HepG2 (cell line): ENCODE results near the gene CXADR.

Experiments
- EP300 ChIP-seq, 3 experiments: sonication (generic) in 1 of 3; formaldehyde crosslinking in 1 of 3; IDR thresholded peaks; 2 replicates each; pipeline versions ENCODE4 v1.5.1 to v1.6.1; 2011 to 2020; ENCODE audit warnings: low read depth in 2 of 3, low read length in 2 of 3, borderline replicate concordance in 1 of 3, improper control_type of control experiment in 1 of 3, mild to moderate bottlenecking in 1 of 3, missing genetic modification reagents in 1 of 3, moderate library complexity in 1 of 3
- GTF2F1 ChIP-seq: fragments of 150-350 bp; IDR thresholded peaks from 2 replicates; pipeline ENCODE4 v1.6.1; 2014; ENCODE audit warnings: low read length
- MAZ ChIP-seq, 2 experiments: sonication (generic) in 1 of 2; formaldehyde crosslinking in 1 of 2; IDR thresholded peaks; 2 replicates each; pipeline versions ENCODE4 v1.5.0 to v1.6.1; 2012 to 2020; ENCODE audit warnings: low read depth in 2 of 2, mild to moderate bottlenecking in 2 of 2, borderline replicate concordance in 1 of 2, improper control_type of control experiment in 1 of 2, low read length in 1 of 2, missing genetic modification reagents in 1 of 2, moderate library complexity in 1 of 2
- REST ChIP-seq, 2 experiments: IDR thresholded peaks; 2 replicates each; pipeline ENCODE4 v1.6.1; 2011 to 2012; ENCODE audit warnings: low read length in 2 of 2, borderline replicate concordance in 1 of 2, low read depth in 1 of 2, mild to moderate bottlenecking in 1 of 2, moderate library complexity in 1 of 2
- SRSF9 ChIP-seq: fragments of 200-400 bp; formaldehyde crosslinking; IDR thresholded peaks from 2 replicates; pipeline ENCODE4 v1.6.1; 2018; ENCODE audit warnings: borderline replicate concordance, mild to moderate bottlenecking, low read depth, low read length; ENCODE audit not compliant: insufficient read depth, poor library complexity, severe bottlenecking
- THRA ChIP-seq: sonication (generic); formaldehyde crosslinking; IDR thresholded peaks from 2 replicates; pipeline ENCODE4 v1.4.0; 2020; ENCODE audit warnings: missing genetic modification reagents, borderline replicate concordance
- USF2 ChIP-seq, 2 experiments: sonication (generic) in 1 of 2; formaldehyde crosslinking in 1 of 2; IDR thresholded peaks; 2 replicates each; pipeline versions ENCODE4 v1.5.1 to v1.6.1; 2011 to 2020; ENCODE audit warnings: borderline replicate concordance in 1 of 2, low read depth in 1 of 2, low read length in 1 of 2, mild to moderate bottlenecking in 1 of 2, missing genetic modification reagents in 1 of 2, moderate library complexity in 1 of 2

- TF ChIP-seq SRSF9 = no peak
- TF ChIP-seq THRA = no peak
- no peak; a peak in 2 of 4 replicates for TF ChIP-seq EP300 (IDR thresholded peaks at IDR 0.05; ENCODE audit: low read depth in 2 of 2, low read length in 2 of 2)
- TF ChIP-seq EP300 (CRISPR knock-in tag; IDR thresholded peaks at IDR 0.05; ENCODE audit: borderline replicate concordance) = no peak
- TF ChIP-seq REST (IDR thresholded peaks at IDR 0.05; ENCODE audit: borderline replicate concordance in 1 of 2, low read depth in 1 of 2, low read length in 2 of 2) = no peak
- TF ChIP-seq GTF2F1 = no peak
- TF ChIP-seq MAZ (IDR thresholded peaks at IDR 0.05; ENCODE audit: borderline replicate concordance, low read depth, low read length) = no peak
- TF ChIP-seq MAZ (CRISPR knock-in tag; IDR thresholded peaks at IDR 0.05; ENCODE audit: low read depth) = no peak
- TF ChIP-seq USF2 (IDR thresholded peaks at IDR 0.05; ENCODE audit: low read depth, low read length) = no peak
- no peak for TF ChIP-seq USF2 (CRISPR knock-in tag; IDR thresholded peaks at IDR 0.05; ENCODE audit: borderline replicate concordance)
Observed at GRCh38 chr21:17467829-17468228, 45.0 kb upstream of the CXADR start.
